Measurements from ENCODE around the gene GLO1. TPM values are rescaled to one million over a fixed set of nuclear protein-coding genes. Genes with fewer than 3 reads are reported as not detected.
A peak's percentile ranks its signal among the peaks of the same experiment; 100 is the strongest.
"Not testable (repeated sequence)": the region's sequence is repeated elsewhere in the genome, so short reads cannot be mapped to it uniquely, and the experiment has no call there.

Gene GLO1
- total and polyA plus RNA-seq, 2 experiments from 2014 or later, result 137 to 170 TPM

- Histone ChIP-seq H3K79me2 (peaks cover 49% of the 10 kb centered on the region), H3K4me1 (ENCODE audit: insufficient read depth) (peaks cover 3% of the 10 kb centered on the region), H3K9me3 (ENCODE audit: low read depth) (no peaks in the 10 kb centered on the region), H3K4me3 (no peak overlapping the region), H3K9me2 (replicated peaks; ENCODE audit: insufficient read depth) (no peaks in the 10 kb centered on the region), H3K27ac (no peak overlapping the region), H3K4me2 (peak overlapping the region; percentile 22), H2AFZ (no peak overlapping the region), H3K27me3 (no peaks in the 10 kb centered on the region), H3K36me3 (replicated peaks; ENCODE audit: insufficient read depth, low read depth) (no peaks in the 10 kb centered on the region), H4K20me1 (ENCODE audit: insufficient read depth, poor library complexity, severe bottlenecking) (no peaks in the 10 kb centered on the region)
- TF ChIP-seq EZH2 (IDR thresholded peaks at IDR 0.05; ENCODE audit: borderline replicate concordance) (no peak), CTCF (IDR thresholded peaks at IDR 0.05; ENCODE audit: poor library complexity) (no peak), EZH2phosphoT487 (IDR thresholded peaks at IDR 0.05; ENCODE audit: low read depth, severe bottlenecking, unreplicated experiment) (no peak)
- 56% methylated on average over 3 of the region's 3 CpGs for WGBS (ENCODE audit: low lambda C conversion rate, missing lambda C conversion rate)
- no peak for DNase-seq (ENCODE audit: low spot score)
Measured at GRCh38 chr6:38701551-38701950, 1.4 kb downstream of the GLO1 start.

- 86% methylated on average over 3 of the region's 3 CpGs for WGBS (ENCODE audit: low lambda C conversion rate, missing lambda C conversion rate)
- H3K4me1 ChIP-seq (ENCODE audit: insufficient read depth); H3K4me2 ChIP-seq; H3K9me2 ChIP-seq (replicated peaks; ENCODE audit: insufficient read depth); H4K20me1 ChIP-seq (ENCODE audit: insufficient read depth, poor library complexity, severe bottlenecking); H3K36me3 ChIP-seq (replicated peaks; ENCODE audit: insufficient read depth, low read depth); DNase-seq (ENCODE audit: low spot score); H3K27ac ChIP-seq; H3K27me3 ChIP-seq; H3K4me3 ChIP-seq; H3K9me3 ChIP-seq (ENCODE audit: low read depth); H2AFZ ChIP-seq: not testable (repeated sequence)
- H3K79me2 ChIP-seq, result peaks cover 66% of the 10 kb centered on the region
Measured at GRCh38 chr6:38699702-38700101, 3.2 kb downstream of the GLO1 start.

- Histone ChIP-seq H3K79me2 (peaks cover 81% of the 10 kb centered on the region), H3K4me3 (no peak overlapping the region), H3K36me3 (replicated peaks; ENCODE audit: insufficient read depth, low read depth) (no peaks in the 10 kb centered on the region), H3K9me2 (replicated peaks; ENCODE audit: insufficient read depth) (no peaks in the 10 kb centered on the region), H3K27me3 (no peaks in the 10 kb centered on the region), H2AFZ (no peak overlapping the region), H3K9me3 (ENCODE audit: low read depth) (no peaks in the 10 kb centered on the region), H3K4me2 (no peak overlapping the region), H3K27ac (no peak overlapping the region), H4K20me1 (ENCODE audit: insufficient read depth, poor library complexity, severe bottlenecking) (no peaks in the 10 kb centered on the region), H3K4me1 (ENCODE audit: insufficient read depth) (no peaks in the 10 kb centered on the region)
- TF ChIP-seq EZH2phosphoT487 (IDR thresholded peaks at IDR 0.05; ENCODE audit: low read depth, severe bottlenecking, unreplicated experiment) (no peak), CTCF (IDR thresholded peaks at IDR 0.05; ENCODE audit: poor library complexity) (no peak), EZH2 (IDR thresholded peaks at IDR 0.05; ENCODE audit: borderline replicate concordance) (no peak)
- DNase-seq (ENCODE audit: low spot score), result no peak
- WGBS (ENCODE audit: low lambda C conversion rate, missing lambda C conversion rate), result 97% methylated on average over 3 of the region's 3 CpGs
Measured at GRCh38 chr6:38697846-38698245, 5.1 kb downstream of the GLO1 start.

GRCh38 chr6:38696345-38696744 is 6.6 kb downstream of the GLO1 start:
- Histone ChIP-seq H3K79me2 (peaks cover 89% of the 10 kb centered on the region), H3K27me3 (no peaks in the 10 kb centered on the region), H3K9me3 (ENCODE audit: low read depth) (no peaks in the 10 kb centered on the region), H3K4me3 (no peak overlapping the region), H2AFZ (no peak overlapping the region), H3K36me3 (replicated peaks; ENCODE audit: insufficient read depth, low read depth) (no peaks in the 10 kb centered on the region), H4K20me1 (ENCODE audit: insufficient read depth, poor library complexity, severe bottlenecking) (no peaks in the 10 kb centered on the region), H3K27ac (no peak overlapping the region), H3K4me1 (ENCODE audit: insufficient read depth) (no peaks in the 10 kb centered on the region), H3K9me2 (replicated peaks; ENCODE audit: insufficient read depth) (no peaks in the 10 kb centered on the region), H3K4me2 (no peak overlapping the region)
- TF ChIP-seq EZH2phosphoT487 (IDR thresholded peaks at IDR 0.05; ENCODE audit: low read depth, severe bottlenecking, unreplicated experiment) (no peak), EZH2 (IDR thresholded peaks at IDR 0.05; ENCODE audit: borderline replicate concordance) (no peak), CTCF (IDR thresholded peaks at IDR 0.05; ENCODE audit: poor library complexity) (no peak)
- DNase-seq (ENCODE audit: low spot score), result no peak
